A549 (cell line): Measurements from ENCODE around the gene CTCF.

ENCODE experiments used
- CTCF ChIP-seq: fragments of >200 bp; sonication (Bioruptor Twin); formaldehyde crosslinking; IDR thresholded peaks from 3 replicates; pipeline ENCODE4 v1.5.1; 2016
- HDAC2 ChIP-seq: fragments of 200-600 bp; sonication (generic); IDR thresholded peaks from 2 replicates; pipeline ENCODE4 v1.6.1; 2016
- JUNB ChIP-seq: fragments of >200 bp; sonication (Bioruptor Twin); formaldehyde crosslinking; IDR thresholded peaks from 2 replicates; pipeline ENCODE4 v1.6.1; 2016
- MAX ChIP-seq: IDR thresholded peaks from 2 replicates; pipeline ENCODE4 v1.6.1; 2012
- PHF8 ChIP-seq: fragments of 200-600 bp; sonication (generic); IDR thresholded peaks from 2 replicates; pipeline ENCODE4 v1.6.1; 2016; ENCODE audit warnings: low read depth, mild to moderate bottlenecking, antibody characterized with exemption, moderate library complexity, borderline replicate concordance
- POLR2A ChIP-seq: IDR thresholded peaks from 2 replicates; pipeline ENCODE4 v1.6.1; 2012; ENCODE audit warnings: mild to moderate bottlenecking, low read length
- RFX5 ChIP-seq: fragments of 450-650 bp; IDR thresholded peaks from 2 replicates; pipeline ENCODE4 v1.7.1; 2014; ENCODE audit warnings: antibody characterized with exemption, mild to moderate bottlenecking, moderate library complexity
- TF ChIP-seq, protein P1 (sequence below): fragments of 450-650 bp; IDR thresholded peaks from 2 replicates; pipeline ENCODE4 v1.6.1; 2014; ENCODE audit warnings: antibody characterized with exemption

DNA sequence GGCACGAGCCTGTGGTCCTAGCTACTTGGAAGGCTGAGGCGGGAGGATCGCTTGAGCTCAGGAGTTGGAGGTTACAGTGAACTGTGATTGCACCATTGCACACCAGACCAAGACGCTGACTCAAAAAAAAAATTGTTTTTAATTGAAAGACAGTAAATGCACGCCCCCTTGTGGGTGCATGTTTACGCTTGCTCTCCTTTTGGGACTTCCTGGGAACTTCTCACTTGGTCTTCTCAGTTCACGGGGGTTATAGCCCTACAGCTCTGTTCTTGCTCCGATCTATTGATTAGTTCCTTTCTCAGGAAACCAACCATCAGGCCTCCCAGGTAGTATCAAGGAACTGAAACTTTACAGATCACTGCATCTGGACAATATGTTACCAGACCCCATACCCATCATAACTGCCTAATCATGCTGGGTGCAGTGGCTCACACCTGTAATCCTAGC, 47.9 kb upstream of the CTCF start:
- TF ChIP-seq CTCF = peak; percentile 79
- no peak for TF ChIP-seq MAX
- TF ChIP-seq POLR2A = no peak
- no peak for TF ChIP-seq JUNB
- TF ChIP-seq, protein P1, sequence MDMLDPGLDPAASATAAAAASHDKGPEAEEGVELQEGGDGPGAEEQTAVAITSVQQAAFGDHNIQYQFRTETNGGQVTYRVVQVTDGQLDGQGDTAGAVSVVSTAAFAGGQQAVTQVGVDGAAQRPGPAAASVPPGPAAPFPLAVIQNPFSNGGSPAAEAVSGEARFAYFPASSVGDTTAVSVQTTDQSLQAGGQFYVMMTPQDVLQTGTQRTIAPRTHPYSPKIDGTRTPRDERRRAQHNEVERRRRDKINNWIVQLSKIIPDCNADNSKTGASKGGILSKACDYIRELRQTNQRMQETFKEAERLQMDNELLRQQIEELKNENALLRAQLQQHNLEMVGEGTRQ = no peak
- TF ChIP-seq PHF8 = no peak
- TF ChIP-seq HDAC2 = no peak
- no peak for TF ChIP-seq RFX5
